Measurements from ENCODE around the gene ACAP2. TPM values are rescaled to one million over a fixed set of nuclear protein-coding genes. Genes with fewer than 3 reads are reported as not detected.
"Not testable (repeated sequence)": the region's sequence is repeated elsewhere in the genome, so short reads cannot be mapped to it uniquely, and the experiment has no call there.

Gene ACAP2
- total RNA-seq, 1 experiment from 2014 or later, result 42.9 TPM

- H3K27me3 ChIP-seq (replicated peaks; ENCODE audit: control insufficient read depth, insufficient read depth, low read length), result no peaks in the 10 kb centered on the region
- Mint-ChIP-seq H3K27ac (ENCODE audit: unreplicated experiment) (no peak overlapping the region), H3K9me3 (ENCODE audit: unreplicated experiment) (peaks cover 17% of the 10 kb centered on the region), H3K4me3 (ENCODE audit: unreplicated experiment) (no peak overlapping the region), H3K27me3 (ENCODE audit: insufficient read depth, unreplicated experiment) (no peaks in the 10 kb centered on the region), H3K36me3 (ENCODE audit: insufficient read depth, unreplicated experiment) (peaks cover 11% of the 10 kb centered on the region), H3K4me1 (ENCODE audit: low read depth, unreplicated experiment) (no peaks in the 10 kb centered on the region)
- no peak for TF ChIP-seq CTCF (IDR thresholded peaks at IDR 0.05; ENCODE audit: insufficient read depth in 1 of 2, low read depth in 1 of 2, low read length in 1 of 2, severe bottlenecking in 1 of 2, unreplicated experiment in 1 of 2)
- no TSS peak for BruUV-seq (replicated peaks)
- H3K9me3 ChIP-seq, result 0 out of 2 replicates have a peak, but pooled peaks cover 6% of the 10 kb centered on the region
- no peak for DNase-seq
- H3K4me1 ChIP-seq, result no peaks in the 10 kb centered on the region
- CTCF ChIA-PET, result no interaction called here
- H3K36me3 ChIP-seq (ENCODE audit: control insufficient read depth, insufficient read depth, low read length), result no peaks in the 10 kb centered on the region
- no peak overlapping the region for H3K4me3 ChIP-seq (ENCODE audit: low read depth, low read length)
- POLR2A ChIA-PET, result no interaction called here
- intact Hi-C loops (cut with micrococcal nuclease; ENCODE audit: unreplicated experiment), result no loop called here
These were observed 38.9 kb downstream of the ACAP2 start for GRCh38 chr3:195403841-195404408.

- BruUV-seq (replicated peaks), result no TSS peak
- DNase-seq, result no peak
- no peak overlapping the region for H3K27ac Mint-ChIP-seq (ENCODE audit: unreplicated experiment)
- Histone ChIP-seq H3K9me3 (0 out of 2 replicates have a peak, but pooled peaks cover 3% of the 10 kb centered on the region), H3K4me3 (ENCODE audit: low read depth, low read length) (no peak overlapping the region), H3K36me3 (ENCODE audit: control insufficient read depth, insufficient read depth, low read length) (no peaks in the 10 kb centered on the region), H3K27me3 (replicated peaks; ENCODE audit: control insufficient read depth, insufficient read depth, low read length) (no peaks in the 10 kb centered on the region), H3K4me1 (no peaks in the 10 kb centered on the region)
- no peak for TF ChIP-seq CTCF (IDR thresholded peaks at IDR 0.05; ENCODE audit: insufficient read depth in 1 of 2, low read depth in 1 of 2, low read length in 1 of 2, severe bottlenecking in 1 of 2, unreplicated experiment in 1 of 2)
- CTCF ChIA-PET, result no interaction called here
- peaks cover 4% of the 10 kb centered on the region for H3K36me3 Mint-ChIP-seq (ENCODE audit: insufficient read depth, unreplicated experiment)
- intact Hi-C loops (cut with micrococcal nuclease; ENCODE audit: unreplicated experiment), result no loop called here
- H3K27me3 Mint-ChIP-seq (ENCODE audit: insufficient read depth, unreplicated experiment), result no peaks in the 10 kb centered on the region
- H3K4me3 Mint-ChIP-seq (ENCODE audit: unreplicated experiment), result no peak overlapping the region
- H3K9me3 Mint-ChIP-seq (ENCODE audit: unreplicated experiment), result peaks cover 17% of the 10 kb centered on the region
- H3K4me1 Mint-ChIP-seq (ENCODE audit: low read depth, unreplicated experiment), result no peaks in the 10 kb centered on the region
- POLR2A ChIA-PET, result no interaction called here
These were observed 39.6 kb downstream of the ACAP2 start for GRCh38 chr3:195403244-195403643.

DNA sequence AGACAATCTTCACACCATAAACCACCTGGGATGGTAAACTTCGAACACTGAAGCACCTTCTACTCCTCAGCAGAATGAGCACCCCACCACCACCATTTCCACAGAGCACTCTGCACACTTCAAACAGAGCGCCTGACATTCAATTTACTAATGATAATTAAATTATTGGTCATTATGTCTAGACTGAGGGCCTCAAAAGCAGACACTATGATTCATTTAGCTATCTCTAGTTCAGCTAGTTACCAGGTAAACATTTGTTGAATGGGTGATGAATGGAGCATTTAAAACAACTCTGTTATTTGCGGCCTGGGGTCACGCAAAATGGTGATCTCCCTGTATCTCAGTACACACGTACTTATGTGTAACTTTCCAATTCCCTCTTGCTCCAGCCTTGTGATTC lies 40.9 kb downstream of the ACAP2 start:
- H3K9me3 ChIP-seq, result no peaks in the 10 kb centered on the region
- H3K4me1 Mint-ChIP-seq (ENCODE audit: low read depth, unreplicated experiment), result no peaks in the 10 kb centered on the region
- CTCF ChIA-PET, result no interaction called here
- POLR2A ChIA-PET, result no interaction called here
- H3K27ac Mint-ChIP-seq (ENCODE audit: unreplicated experiment), result no peak overlapping the region
- H3K4me1 ChIP-seq, result no peaks in the 10 kb centered on the region
- intact Hi-C loops (cut with micrococcal nuclease; ENCODE audit: unreplicated experiment), result no loop called here
- no peaks in the 10 kb centered on the region for H3K27me3 Mint-ChIP-seq (ENCODE audit: insufficient read depth, unreplicated experiment)
- no peak overlapping the region for H3K4me3 Mint-ChIP-seq (ENCODE audit: unreplicated experiment)
- H3K4me3 ChIP-seq (ENCODE audit: low read depth, low read length), result no peak overlapping the region
- H3K27me3 ChIP-seq (replicated peaks; ENCODE audit: control insufficient read depth, insufficient read depth, low read length), result no peaks in the 10 kb centered on the region
- H3K36me3 Mint-ChIP-seq (ENCODE audit: insufficient read depth, unreplicated experiment), result peaks cover 4% of the 10 kb centered on the region
- peaks cover 6% of the 10 kb centered on the region for H3K9me3 Mint-ChIP-seq (ENCODE audit: unreplicated experiment)
- DNase-seq, result no peak
- no peaks in the 10 kb centered on the region for H3K36me3 ChIP-seq (ENCODE audit: control insufficient read depth, insufficient read depth, low read length)
- BruUV-seq (replicated peaks), result no TSS peak
- no peak for TF ChIP-seq CTCF (IDR thresholded peaks at IDR 0.05; ENCODE audit: insufficient read depth in 1 of 2, low read depth in 1 of 2, low read length in 1 of 2, severe bottlenecking in 1 of 2, unreplicated experiment in 1 of 2)

DNA sequence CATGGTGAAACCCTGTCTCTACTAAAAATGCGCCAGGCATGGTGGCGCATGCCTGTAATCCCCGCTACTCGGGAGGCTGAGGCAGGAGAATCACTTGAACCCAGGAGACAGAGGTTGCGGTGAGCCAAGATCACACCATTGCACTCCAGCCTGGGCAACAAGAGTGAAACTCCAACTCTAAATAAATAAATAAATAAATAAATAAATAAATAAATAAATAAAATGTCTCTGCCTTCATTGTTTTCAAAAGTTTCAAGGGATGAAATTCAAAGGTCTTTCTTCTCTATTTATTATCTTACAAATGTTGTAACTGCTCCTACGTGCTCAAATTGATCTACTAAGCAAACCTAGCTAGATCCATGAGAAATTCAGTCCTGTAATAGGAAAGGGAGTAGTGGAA lies 44.4 kb downstream of the ACAP2 start:
- H3K36me3 Mint-ChIP-seq (ENCODE audit: insufficient read depth, unreplicated experiment); CTCF ChIA-PET; H3K27me3 ChIP-seq (replicated peaks; ENCODE audit: control insufficient read depth, insufficient read depth, low read length); H3K4me3 ChIP-seq (ENCODE audit: low read depth, low read length); H3K27ac Mint-ChIP-seq (ENCODE audit: unreplicated experiment); H3K9me3 Mint-ChIP-seq (ENCODE audit: unreplicated experiment); H3K4me1 Mint-ChIP-seq (ENCODE audit: low read depth, unreplicated experiment); POLR2A ChIA-PET; H3K36me3 ChIP-seq (ENCODE audit: control insufficient read depth, insufficient read depth, low read length); DNase-seq; H3K9me3 ChIP-seq; BruUV-seq (replicated peaks); H3K4me3 Mint-ChIP-seq (ENCODE audit: unreplicated experiment); H3K4me1 ChIP-seq; intact Hi-C loops (cut with micrococcal nuclease; ENCODE audit: unreplicated experiment); H3K27me3 Mint-ChIP-seq (ENCODE audit: insufficient read depth, unreplicated experiment): not testable (repeated sequence)

All from Caco-2 (cell line).